ENCODE data around the gene CRYL1.

DNA sequence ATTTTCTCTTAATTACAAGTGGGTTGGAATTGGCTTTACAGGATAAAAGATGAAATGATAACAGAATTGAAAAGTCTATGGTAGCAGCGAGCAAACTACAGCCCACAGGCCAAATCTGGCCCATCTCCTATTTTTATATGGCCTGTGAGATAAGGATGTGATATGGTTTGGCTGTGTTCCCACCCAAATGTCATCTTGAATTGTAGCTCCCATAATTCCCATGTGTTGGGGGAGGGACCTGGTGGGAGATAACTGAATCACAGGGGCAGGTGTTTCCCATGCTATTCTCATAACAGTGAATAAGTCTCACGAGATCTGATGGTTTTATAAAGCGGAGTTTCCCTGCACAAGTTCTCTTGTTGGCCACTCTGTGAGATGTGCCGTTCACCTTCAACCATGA, 19.0 kb downstream of the CRYL1 start:
- TF ChIP-seq CTCF (IDR thresholded peaks at IDR 0.05) (no peak), POLR2AphosphoS5 (IDR thresholded peaks at IDR 0.05) (no peak)

Measured in transverse colon (tissue), 4 donors.